ENCODE results near the gene ZNF165. TPM values are rescaled to one million over a fixed set of nuclear protein-coding genes. Genes with fewer than 3 reads are reported as not detected.
"Not testable (repeated sequence)": the region's sequence is repeated elsewhere in the genome, so short reads cannot be mapped to it uniquely, and the experiment has no call there.

Gene ZNF165
- total and polyA plus RNA-seq, 2 of the 8 experiments (the other 6 are each of a cell fraction or from before 2014, with no cell fraction given), result 1.2 to 9.3 TPM

DNA sequence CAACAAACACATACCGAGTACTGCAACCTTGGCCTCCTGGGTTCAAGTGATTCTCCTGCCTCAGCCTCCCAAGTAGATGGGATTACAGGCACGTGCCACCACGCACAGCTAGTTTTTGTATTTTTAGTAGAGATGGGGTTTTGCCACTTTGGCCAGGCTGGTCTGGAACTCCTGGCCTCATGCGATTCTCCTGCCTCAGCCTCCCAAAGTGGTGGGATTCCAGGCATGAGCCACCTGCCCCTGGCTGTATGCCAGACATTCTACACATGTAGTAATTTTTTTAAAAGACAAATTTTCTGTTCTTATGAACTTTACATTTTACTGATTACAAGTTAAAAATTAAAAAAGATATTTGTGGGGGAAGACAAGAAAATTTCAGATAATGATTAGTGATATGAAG is 9.4 kb upstream of the ZNF165 start:
- POLR2A ChIA-PET (ENCODE audit: partially characterized antibody); H4K20me1 ChIP-seq (replicated peaks in 1 of 2; ENCODE audit: control insufficient read depth in 1 of 2, insufficient read depth in 2 of 2, low read length in 2 of 2); H3K9ac ChIP-seq (replicated peaks in 1 of 4; ENCODE audit: extremely low read depth in 1 of 4, low read depth in 3 of 4, low read length in 3 of 4); H2BK20ac ChIP-seq (ENCODE audit: low read length); H3K9me3 ChIP-seq (ENCODE audit: insufficient read depth in 2 of 2, low read depth in 1 of 2, low read length in 1 of 2); H3K27me3 ChIP-seq (replicated peaks in 1 of 4; ENCODE audit: control insufficient read depth in 3 of 4, extremely low read depth in 1 of 4, insufficient read depth in 3 of 4, low read length in 3 of 4); H3K23ac ChIP-seq (ENCODE audit: insufficient read length); H3K79me2 ChIP-seq (ENCODE audit: control insufficient read depth in 1 of 2, insufficient read depth in 2 of 2, low read length in 2 of 2); H3K14ac ChIP-seq (ENCODE audit: insufficient read length); H2BK15ac ChIP-seq (ENCODE audit: low read length); H2BK5ac ChIP-seq (ENCODE audit: low read depth, low read length); H3K23me2 ChIP-seq (ENCODE audit: low read depth, low read length); H2AFZ ChIP-seq (ENCODE audit: low read length); H4K91ac ChIP-seq (replicated peaks; ENCODE audit: insufficient read length, low read length); H3K79me1 ChIP-seq (ENCODE audit: low read depth, low read length); H3K56ac ChIP-seq (replicated peaks; ENCODE audit: insufficient read length, low read depth, low read length); H2BK120ac ChIP-seq (replicated peaks; ENCODE audit: low read depth, low read length); H3K4ac ChIP-seq (replicated peaks; ENCODE audit: insufficient read length, low read depth, low read length); H3K4me1 ChIP-seq (replicated peaks in 1 of 4; ENCODE audit: control insufficient read depth in 3 of 4, insufficient read depth in 4 of 4, low read length in 3 of 4); H3K27ac ChIP-seq (ENCODE audit: low read depth, low read length); H3K18ac ChIP-seq (ENCODE audit: extremely low read depth, low read length); H4K8ac ChIP-seq (ENCODE audit: extremely low read depth, insufficient read depth, low read length); H3K36me3 ChIP-seq (ENCODE audit: control insufficient read depth in 2 of 4, insufficient read depth in 4 of 4, low read length in 3 of 4); H2BK12ac ChIP-seq (ENCODE audit: low read depth, low read length); H2AK5ac ChIP-seq (ENCODE audit: low read depth, low read length); H4K5ac ChIP-seq (ENCODE audit: insufficient read length, low read depth, low read length); FAIRE-seq; H3K4me2 ChIP-seq (ENCODE audit: insufficient read depth in 1 of 2, low read depth in 2 of 2, low read length in 2 of 2); H3K4me3 ChIP-seq (ENCODE audit: extremely low read depth in 1 of 4, insufficient read depth in 2 of 4, low read depth in 3 of 4, low read length in 4 of 4); DNase-seq (ENCODE audit: low read depth in 1 of 2, low spot score in 2 of 2): not testable (repeated sequence)
- 82% methylated on average over 4 of the region's 4 CpGs; no CpG with 5 or more reads in 1 of the 2 experiments for WGBS, 2 experiments (ENCODE audit: extremely low coverage in 1 of 2, insufficient coverage in 1 of 2, insufficient read length in 1 of 2, insufficient replicate concordance in 2 of 2, low coverage in 1 of 2, low lambda C conversion rate in 2 of 2, missing lambda C conversion rate in 1 of 2)
- CTCF ChIA-PET (ENCODE audit: partially characterized antibody), result interaction anchor here (1.6 kb wide), 1 partner anchor 175 kb away, joined by 5 read pairs; no protein-coding TSS in a partner anchor
